Mucosa of stomach (tissue), 1 donor: ENCODE measurements around the gene CCNQ.

Experiments
- H3K27me3 ChIP-seq: one replicate; pipeline ENCODE4 v1.7.0; 2013; ENCODE audit warnings: mild to moderate bottlenecking, low read length; ENCODE audit not compliant: control insufficient read depth, insufficient read depth
- H3K36me3 ChIP-seq: one replicate; pipeline ENCODE4 v1.7.0; 2013; ENCODE audit warnings: low read length; ENCODE audit not compliant: control insufficient read depth, insufficient read depth
- H3K4me1 ChIP-seq: one replicate; pipeline ENCODE4 v1.7.0; 2013; ENCODE audit warnings: mild to moderate bottlenecking, low read length; ENCODE audit not compliant: control insufficient read depth, insufficient read depth
- H3K4me3 ChIP-seq: one replicate; pipeline ENCODE4 v1.7.0; 2013; ENCODE audit warnings: low read length
- H3K9ac ChIP-seq: one replicate; pipeline ENCODE4 v1.7.0; 2013; ENCODE audit warnings: mild to moderate bottlenecking, low read length, moderate library complexity
- H3K9me3 ChIP-seq: one replicate; pipeline ENCODE4 v1.7.0; 2013; ENCODE audit warnings: mild to moderate bottlenecking, low read length, moderate library complexity; ENCODE audit not compliant: control insufficient read depth
- donor health status: Pancreatic carcinoma.

Gene CCNQ

DNA sequence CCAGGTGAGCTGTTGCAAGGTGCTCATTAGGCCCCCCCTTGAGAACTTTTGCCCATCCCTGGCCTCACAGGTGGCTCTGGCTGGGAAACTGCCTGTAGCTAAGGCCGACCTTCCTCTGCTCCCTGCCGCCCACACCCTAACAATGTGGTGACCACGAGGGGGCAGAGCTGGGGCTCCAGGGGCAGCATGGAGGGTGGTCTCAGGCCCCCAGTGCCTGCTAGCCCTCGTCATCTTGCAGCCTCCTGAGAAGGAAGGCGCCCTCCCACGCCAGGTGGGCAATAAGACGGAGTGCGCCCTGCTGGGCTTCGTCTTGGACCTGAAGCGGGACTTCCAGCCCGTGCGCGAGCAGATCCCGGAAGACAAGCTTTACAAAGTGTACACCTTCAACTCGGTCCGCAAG lies 49.1 kb downstream of the CCNQ start:
- Histone ChIP-seq H3K9me3 (no peaks in the 10 kb centered on the region), H3K27me3 (no peaks in the 10 kb centered on the region), H3K9ac (no peak overlapping the region), H3K36me3 (no peaks in the 10 kb centered on the region), H3K4me3 (no peak overlapping the region), H3K4me1 (no peaks in the 10 kb centered on the region)

- H3K36me3 ChIP-seq = no peaks in the 10 kb centered on the region
- no peaks in the 10 kb centered on the region for H3K27me3 ChIP-seq
- no peaks in the 10 kb centered on the region for H3K4me1 ChIP-seq
- H3K4me3 ChIP-seq = no peak overlapping the region
- no peak overlapping the region for H3K9ac ChIP-seq
- no peaks in the 10 kb centered on the region for H3K9me3 ChIP-seq
Measured at GRCh38 chrX:153549231-153549630, 49.7 kb downstream of the CCNQ start.

DNA sequence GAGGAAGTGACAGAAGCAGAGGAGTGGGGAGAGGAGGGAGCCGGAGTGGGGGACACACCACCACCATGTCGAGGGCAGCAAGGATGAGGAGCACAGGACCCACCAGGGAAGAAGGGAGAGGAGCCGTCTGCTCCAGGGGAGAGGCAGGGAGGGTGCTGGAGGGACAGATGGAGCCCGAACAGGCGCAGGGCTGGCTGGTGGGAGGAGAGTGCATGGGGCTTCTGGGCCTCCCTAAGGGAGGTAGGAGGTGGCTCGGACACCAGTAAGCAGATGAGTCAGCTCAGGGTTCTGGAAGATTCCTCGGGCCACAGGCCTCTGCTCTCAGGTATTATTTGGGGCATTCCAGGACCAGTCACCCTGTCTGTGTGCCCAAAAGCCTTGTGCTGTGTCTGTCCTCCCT lies 51.7 kb downstream of the CCNQ start:
- H3K4me1 ChIP-seq = no peaks in the 10 kb centered on the region
- H3K36me3 ChIP-seq = no peaks in the 10 kb centered on the region
- H3K27me3 ChIP-seq = no peaks in the 10 kb centered on the region
- no peak overlapping the region for H3K9ac ChIP-seq
- no peak overlapping the region for H3K4me3 ChIP-seq
- H3K9me3 ChIP-seq = no peaks in the 10 kb centered on the region

DNA sequence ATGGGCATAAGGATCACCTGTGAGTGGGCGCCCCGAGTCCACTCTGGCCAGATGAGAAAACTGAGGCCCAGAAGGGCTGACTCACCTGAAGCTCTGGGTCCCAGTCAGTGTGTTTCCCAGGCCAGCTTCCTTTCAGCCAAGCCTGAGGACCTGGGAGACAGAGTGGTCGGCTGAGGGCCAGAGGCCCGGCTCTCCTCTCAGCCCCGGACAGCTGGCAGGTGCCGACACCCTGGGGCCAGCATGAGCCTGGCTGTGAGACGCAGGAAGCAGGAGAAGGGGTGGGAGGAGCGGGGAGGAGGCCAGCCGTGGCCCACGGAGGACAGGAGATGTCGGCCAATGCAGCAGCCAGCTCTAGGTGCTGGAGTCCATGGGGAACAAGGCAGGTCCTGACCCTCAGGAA lies 52.6 kb downstream of the CCNQ start:
- no peak overlapping the region for H3K9ac ChIP-seq
- no peaks in the 10 kb centered on the region for H3K27me3 ChIP-seq
- H3K4me1 ChIP-seq = no peaks in the 10 kb centered on the region
- no peaks in the 10 kb centered on the region for H3K36me3 ChIP-seq
- no peak overlapping the region for H3K4me3 ChIP-seq
- H3K9me3 ChIP-seq = no peaks in the 10 kb centered on the region

DNA sequence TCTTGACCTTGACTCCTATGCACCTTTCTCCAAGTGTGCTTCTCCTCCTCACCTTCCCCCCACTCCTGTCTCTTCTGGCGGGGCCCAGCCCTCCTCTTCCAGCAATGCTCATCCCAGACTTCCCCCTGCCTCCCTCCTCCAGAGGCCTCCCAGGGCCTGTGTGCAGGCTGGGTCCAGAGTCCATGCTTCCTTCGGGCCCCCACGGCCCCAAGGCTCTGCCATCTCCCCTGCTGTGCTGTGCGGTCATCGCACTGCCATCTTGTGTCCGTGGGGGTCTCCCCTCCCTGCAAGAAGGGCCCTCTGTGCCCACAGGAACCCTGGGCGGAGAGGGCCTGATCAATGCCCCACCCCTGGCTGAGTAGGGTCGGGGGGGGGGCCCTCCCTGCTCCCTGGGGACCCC lies 54.2 kb downstream of the CCNQ start:
- no peak overlapping the region for H3K9ac ChIP-seq
- no peaks in the 10 kb centered on the region for H3K36me3 ChIP-seq
- no peaks in the 10 kb centered on the region for H3K4me1 ChIP-seq
- no peaks in the 10 kb centered on the region for H3K27me3 ChIP-seq
- H3K9me3 ChIP-seq = no peaks in the 10 kb centered on the region
- H3K4me3 ChIP-seq = no peak overlapping the region

DNA sequence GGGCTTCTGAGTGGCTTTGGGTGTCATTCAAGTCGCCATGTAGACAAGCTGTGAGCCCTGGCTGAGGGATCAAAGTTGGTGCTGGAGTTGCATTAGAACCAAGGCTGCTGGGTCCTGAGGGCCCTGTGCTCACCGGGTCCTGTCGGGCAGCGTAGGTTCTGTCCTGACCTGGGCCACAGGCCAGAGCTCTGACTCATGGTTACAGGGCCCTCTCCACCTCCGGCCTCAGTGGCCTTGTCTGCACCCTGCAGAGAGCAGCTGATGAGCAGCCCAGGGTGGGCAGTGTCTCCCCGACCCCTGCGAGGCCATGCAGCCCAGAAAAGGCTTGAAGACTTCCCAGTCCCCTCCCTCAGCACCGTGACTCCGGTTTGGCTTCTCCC lies 59.0 kb downstream of the CCNQ start:
- Histone ChIP-seq H3K4me1 (no peaks in the 10 kb centered on the region), H3K9ac (no peak overlapping the region), H3K27me3 (no peaks in the 10 kb centered on the region), H3K9me3 (no peaks in the 10 kb centered on the region), H3K4me3 (no peak overlapping the region), H3K36me3 (no peaks in the 10 kb centered on the region)

GRCh38 chrX:153539171-153539978 lies 59.6 kb downstream of the CCNQ start:
- Histone ChIP-seq H3K27me3 (no peaks in the 10 kb centered on the region), H3K4me3 (no peak overlapping the region), H3K4me1 (no peaks in the 10 kb centered on the region), H3K9ac (no peak overlapping the region), H3K36me3 (no peaks in the 10 kb centered on the region), H3K9me3 (no peaks in the 10 kb centered on the region)

GRCh38 chrX:153538424-153538823 lies 60.5 kb downstream of the CCNQ start:
- Histone ChIP-seq H3K27me3 (no peaks in the 10 kb centered on the region), H3K9ac (no peak overlapping the region), H3K4me1 (no peaks in the 10 kb centered on the region), H3K9me3 (no peaks in the 10 kb centered on the region), H3K36me3 (no peaks in the 10 kb centered on the region), H3K4me3 (no peak overlapping the region)
